ENCODE data around the gene PGAP1.

- TF ChIP-seq, protein P1, sequence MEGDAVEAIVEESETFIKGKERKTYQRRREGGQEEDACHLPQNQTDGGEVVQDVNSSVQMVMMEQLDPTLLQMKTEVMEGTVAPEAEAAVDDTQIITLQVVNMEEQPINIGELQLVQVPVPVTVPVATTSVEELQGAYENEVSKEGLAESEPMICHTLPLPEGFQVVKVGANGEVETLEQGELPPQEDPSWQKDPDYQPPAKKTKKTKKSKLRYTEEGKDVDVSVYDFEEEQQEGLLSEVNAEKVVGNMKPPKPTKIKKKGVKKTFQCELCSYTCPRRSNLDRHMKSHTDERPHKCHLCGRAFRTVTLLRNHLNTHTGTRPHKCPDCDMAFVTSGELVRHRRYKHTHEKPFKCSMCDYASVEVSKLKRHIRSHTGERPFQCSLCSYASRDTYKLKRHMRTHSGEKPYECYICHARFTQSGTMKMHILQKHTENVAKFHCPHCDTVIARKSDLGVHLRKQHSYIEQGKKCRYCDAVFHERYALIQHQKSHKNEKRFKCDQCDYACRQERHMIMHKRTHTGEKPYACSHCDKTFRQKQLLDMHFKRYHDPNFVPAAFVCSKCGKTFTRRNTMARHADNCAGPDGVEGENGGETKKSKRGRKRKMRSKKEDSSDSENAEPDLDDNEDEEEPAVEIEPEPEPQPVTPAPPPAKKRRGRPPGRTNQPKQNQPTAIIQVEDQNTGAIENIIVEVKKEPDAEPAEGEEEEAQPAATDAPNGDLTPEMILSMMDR (IDR thresholded peaks at IDR 0.05) = no peak
- TF ChIP-seq POLR2A (IDR thresholded peaks at IDR 0.05) = no peak
- TF ChIP-seq EP300 (IDR thresholded peaks at IDR 0.05) = no peak
Observed at GRCh38 chr2:196931555-196931954, 5.0 kb upstream of the PGAP1 start.

Measured in tibial nerve (tissue), 4 donors.